Putamen (tissue), 1 donor: Measurements from ENCODE around the gene GDF2.

ENCODE experiments used
- DNase-seq: peaks from one replicate; pipeline ENCODE4 v3.0.0-alpha.2; 2016; ENCODE audit warnings: low spot score

The GDF2 gene

DNA sequence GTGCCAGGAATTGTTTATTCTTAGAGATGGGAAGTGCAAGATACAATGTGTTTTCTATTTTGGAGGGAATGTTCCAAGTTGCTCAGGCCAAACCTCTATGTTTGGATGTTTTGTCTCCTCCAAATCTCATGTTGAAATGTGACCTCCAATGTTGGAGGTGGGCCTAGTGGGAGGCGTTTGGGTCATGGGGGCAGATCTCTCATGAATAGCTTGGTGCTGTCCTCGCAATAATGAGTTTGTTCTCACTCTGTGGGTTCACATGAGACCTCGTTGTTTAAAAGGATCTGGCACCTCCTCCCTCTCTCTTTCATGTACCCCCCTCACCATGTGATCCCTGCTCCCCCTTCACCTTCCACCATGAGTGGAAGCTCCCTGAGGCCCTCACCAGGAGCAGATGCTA, 30.6 kb upstream of the GDF2 start:
- DNase-seq: no peak

DNA sequence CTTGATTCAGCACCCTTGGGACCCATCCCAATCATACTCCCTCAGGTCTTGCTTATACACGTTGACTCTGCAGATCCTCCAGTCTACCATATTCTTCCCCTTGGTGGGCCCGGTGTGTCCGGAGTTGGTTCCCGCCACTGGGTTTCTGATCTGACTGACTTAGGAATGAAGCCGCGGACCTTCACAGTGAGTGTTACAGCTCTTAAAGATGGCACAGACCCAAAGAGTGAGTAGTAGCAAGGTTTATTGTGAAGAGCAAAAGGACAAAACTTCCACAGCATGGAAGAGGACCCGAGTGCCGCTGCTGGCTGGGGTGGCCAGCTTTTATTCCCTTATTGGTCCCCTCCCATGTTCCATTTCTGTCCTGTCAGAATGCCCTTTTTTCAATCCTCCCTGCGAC, 28.2 kb upstream of the GDF2 start:
- DNase-seq: no peak

DNA sequence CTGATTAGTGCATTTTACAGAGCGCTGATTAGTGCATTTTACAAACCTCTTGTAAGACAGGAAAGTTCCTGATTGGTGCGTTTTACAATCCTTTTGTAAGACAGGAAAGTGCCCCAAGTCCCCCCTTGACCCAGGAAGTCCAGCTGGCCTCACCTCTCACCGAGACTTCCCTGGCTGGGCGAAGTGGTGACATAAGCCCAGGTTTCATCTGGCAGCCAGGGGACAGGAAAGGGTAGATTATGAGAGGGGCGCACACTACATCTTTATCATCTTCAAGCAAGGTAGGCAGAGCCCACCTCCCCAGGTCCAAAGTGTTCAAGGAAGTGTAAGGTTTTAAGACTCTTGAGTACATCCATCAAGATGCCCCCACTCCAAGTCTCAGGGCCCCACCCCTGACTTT, 27.8 kb upstream of the GDF2 start:
- DNase-seq: no peak

DNA sequence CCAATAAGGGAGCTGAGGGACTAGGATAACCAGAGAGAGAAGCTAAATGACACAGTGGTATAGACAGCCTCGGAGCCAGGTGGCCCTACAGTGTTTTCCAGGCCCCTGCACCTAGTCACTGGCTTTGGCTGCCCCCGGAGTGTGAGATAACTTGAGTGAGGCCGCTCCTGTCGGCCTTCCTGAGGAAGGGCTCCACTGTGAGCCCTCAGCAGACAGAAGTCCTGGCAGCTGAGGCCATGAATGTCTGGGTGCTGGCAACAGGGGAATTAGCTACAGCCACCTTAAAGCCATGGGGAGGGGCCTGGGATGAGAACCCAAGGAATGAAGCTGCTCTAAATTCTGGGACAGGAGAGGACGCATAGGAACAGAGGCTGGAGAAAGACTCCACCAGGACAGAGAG, 26.8 kb upstream of the GDF2 start:
- no peak for DNase-seq

DNA sequence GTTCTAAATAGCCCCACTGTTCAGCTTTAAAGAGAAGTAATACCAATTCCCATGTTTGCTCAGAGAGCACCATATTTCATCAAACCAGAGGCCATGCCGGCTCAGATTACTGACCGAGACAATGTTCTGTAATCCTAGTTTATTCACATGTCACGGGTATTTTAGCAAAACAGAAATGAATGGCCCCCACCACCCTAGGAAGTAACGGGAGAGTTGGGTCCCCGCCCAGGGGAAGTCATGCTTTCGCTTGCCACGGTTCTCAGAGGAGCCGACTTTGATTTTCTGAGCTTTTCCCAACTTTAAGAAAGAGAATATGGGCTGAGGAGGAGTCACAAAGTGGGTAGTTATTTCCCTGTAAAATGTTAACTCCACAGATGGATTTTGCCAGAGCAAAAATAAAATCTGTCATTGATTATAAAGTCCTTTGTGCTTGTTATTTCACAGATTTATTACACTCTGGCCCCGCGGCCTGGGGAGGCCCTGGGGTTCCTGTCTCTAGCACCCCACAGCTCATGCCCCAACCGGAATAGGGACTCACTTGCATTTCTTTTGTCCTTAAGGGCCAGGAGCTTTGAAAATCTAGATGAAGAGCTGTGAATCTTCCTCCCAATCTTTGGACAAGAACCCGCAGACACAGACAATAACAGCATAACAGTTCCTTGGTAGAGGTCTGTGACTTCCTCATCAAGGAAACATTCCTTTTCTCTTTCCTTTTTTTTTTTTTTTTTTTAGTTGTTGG, 25.9 kb upstream of the GDF2 start:
- DNase-seq: no peak

DNA sequence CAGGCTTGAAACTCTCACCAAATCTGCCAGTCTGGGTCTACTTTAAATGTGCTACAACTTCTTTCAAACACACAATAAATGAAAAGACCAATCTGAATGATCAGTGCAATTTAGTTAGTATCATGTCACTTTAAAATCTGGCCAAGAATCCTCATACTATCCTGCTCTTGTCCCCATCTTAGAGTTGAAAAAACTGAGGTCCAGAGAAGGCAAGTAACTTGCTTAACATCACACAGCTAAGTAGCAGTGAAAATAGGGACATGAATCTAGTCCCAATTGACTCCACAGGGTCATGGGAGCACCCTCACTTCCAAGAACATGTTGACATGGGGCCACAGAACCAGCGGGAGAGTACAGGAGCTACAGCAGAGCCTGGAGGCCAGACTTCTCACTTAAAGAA, 25.3 kb upstream of the GDF2 start:
- no peak for DNase-seq

DNA sequence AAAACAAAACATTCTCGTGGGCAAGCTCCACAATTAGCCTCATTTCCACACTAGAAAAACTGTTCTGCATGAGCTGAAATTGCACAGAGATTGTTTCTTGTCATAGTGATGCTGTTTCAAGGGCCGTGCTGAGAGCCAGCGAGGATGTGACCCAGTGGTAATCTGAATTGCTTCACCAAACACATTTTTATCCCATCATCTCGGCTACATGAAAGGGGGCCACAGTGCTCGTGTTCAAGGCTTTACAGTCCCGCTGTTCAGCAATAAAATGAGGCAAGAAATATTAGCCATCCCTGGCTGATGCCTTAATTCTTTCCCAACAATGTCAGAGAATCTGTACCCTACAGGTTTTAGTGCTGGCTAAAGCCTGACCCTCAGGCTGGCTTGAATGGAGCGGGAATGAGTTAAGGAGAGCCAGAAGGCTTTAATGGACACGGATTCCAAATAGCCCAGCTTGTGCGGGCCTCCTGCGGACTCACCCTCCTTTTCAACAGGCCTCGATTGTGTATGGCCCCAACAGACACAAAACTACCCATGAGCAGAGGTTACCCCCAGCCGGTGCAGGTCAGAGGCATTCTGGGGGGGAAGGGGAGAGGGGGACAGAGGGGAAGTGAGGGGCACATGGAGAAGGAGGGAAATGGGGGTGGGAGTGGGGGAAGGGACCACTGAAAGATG, 24.3 kb upstream of the GDF2 start:
- no peak for DNase-seq

DNA sequence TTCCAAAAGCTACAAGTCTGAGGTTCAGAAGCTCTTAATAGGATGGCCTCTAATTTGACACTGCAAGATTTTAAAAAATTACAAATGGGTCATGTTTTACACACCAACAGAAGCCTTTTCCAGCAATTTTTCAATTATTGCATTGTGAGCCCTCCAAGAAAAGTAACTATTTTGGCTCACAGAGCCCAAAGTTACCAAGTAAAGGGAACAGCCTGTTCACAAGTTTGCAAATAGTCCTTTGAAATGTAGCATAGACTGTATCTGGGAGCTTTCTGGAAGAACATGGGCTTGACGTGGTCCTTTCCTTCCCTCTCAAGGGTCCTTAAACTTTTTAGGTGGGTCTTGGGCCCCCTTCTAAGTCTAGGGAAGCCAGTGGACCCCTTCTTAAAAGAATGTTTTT, 23.5 kb upstream of the GDF2 start:
- DNase-seq: no peak

DNA sequence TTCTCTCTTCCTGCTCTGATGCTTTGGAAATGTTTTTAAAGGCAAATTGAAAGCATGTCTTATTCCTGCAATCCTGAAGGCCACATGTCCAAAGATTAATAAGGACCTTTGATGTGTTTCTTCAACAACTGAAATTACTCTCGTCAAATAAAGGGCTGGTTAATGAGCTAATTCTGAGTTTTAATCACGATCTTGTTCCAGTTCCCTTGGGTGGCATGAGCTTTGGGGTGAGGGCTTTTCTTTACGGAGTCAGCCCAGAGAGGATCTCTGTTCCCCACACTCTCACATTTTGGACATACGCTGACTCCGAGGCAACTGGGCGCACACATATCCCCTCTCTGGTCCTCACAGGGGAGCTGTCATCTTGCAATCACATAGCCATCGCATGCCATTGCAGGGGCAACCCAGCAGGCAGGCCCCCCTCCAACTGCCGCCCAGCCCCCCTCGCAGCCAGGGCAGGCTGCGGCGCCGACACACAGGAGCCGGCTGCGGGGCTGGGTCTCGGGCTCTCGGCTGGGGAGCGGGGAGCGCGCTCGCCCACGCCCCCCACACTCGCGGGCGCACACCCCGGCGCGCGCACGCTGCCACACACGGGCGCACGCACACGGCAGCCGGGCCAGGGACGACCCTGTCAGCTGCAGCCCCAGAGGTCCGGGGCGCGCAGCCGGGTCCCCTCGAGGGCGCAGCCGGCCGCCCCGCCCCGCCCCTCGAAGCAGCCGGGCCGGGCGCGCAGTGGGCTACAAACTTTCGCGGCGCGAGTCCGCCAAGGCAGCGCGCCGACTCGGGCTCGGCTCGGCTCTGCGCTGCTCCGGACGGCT, 22.4 kb upstream of the GDF2 start, which contains the start of gene GDF10:
GDF10 (plus strand) TSS at position 587 of the 818 bp plus-strand sequence. CDS start 455 bp downstream, outside the sequence.
- DNase-seq: no peak

DNA sequence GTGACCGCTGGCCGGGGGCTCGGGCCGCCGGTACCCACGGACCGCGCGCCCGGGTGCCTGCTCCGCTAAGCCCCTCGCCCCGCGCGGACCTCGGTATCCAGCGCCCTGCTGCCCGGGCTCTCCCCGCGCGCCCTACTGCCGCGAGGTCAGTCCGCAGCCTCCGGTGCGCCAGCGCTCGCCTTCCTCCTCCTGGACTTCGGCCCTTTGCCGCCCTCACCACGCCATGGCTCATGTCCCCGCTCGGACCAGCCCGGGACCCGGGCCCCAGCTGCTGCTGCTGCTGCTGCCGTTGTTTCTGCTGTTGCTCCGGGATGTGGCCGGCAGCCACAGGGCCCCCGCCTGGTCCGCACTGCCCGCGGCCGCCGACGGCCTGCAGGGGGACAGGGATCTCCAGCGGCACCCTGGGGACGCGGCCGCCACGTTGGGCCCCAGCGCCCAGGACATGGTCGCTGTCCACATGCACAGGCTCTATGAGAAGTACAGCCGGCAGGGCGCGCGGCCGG, 21.8 kb upstream of the GDF2 start:
- no peak for DNase-seq

DNA sequence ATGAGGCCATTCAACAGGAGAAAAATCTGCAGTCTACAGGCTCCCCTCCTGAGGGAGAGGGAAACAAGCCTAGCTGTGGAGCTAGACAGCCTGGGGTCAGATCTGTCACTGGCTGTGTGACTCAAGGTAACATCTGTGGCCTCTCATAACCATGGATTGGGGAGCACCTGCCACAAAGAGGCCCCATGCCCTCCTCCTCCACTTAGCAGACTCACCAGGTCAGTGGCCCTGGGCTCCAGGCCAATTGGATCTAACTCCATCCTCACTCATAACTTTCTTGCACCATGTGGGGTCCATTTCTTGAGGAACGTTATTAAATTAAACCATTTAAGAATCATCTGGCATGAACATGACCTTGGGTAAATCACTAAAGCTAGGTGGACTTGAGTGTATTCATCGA, 20.4 kb upstream of the GDF2 start:
- DNase-seq: no peak

DNA sequence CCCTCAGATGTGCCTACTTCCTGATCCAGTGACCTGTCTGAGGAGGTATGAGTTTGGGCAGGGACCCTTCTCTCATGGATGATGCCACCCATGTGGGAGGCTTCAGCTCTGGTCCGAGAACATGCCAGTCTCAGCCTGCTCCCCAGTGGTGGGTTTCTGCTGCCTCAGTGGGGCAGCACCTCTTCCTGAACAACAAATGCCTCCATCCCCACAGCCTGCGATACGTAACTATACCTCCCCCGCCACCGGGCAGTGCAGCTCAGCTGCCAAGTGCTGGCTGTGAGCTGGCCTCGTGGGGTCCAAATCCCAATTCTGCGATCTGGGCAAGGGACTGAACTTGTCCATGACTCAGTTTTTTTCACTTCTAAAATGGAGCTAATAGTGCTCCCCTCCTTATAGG, 19.1 kb upstream of the GDF2 start:
- DNase-seq: no peak

DNA sequence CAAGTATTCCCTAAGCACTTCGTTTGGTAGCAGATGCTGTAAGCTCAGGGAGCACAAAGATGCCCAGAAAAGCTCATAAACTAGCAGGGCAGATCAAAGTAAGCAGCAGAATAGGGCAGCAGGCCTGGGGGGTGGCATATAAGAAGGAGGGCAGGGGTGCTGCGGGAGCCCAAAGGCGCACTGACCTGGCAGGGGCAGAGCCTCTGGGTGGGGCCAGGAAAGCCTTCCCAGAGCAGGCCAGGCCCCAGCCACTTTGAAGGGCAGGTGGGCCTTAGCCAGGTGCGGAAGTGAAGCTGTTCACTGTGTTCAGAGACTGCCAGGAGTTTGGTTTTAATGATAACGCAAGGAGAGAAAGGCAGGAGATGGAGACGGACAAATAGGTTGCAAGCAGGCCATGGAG, 18.4 kb upstream of the GDF2 start:
- DNase-seq: no peak

DNA sequence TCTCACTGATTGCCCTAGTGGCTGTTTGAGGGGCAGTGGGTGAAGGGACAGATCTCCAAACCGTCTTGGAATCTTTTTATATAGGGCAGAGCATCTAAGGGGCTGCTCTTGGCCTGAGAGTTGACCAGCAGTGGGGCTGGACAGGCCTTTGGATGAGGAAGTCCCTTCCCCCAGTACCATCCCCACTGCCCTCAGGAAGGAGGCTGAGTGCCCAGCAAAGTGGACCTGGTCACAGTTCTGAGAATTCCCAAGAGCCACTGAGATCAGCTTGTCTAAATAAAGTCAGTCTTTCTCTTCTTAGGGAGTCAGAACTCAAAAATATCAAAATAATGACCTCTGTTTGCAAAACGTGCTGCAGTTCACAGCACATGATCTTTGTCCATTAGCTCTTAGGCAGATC, 16.7 kb upstream of the GDF2 start:
- DNase-seq: no peak

DNA sequence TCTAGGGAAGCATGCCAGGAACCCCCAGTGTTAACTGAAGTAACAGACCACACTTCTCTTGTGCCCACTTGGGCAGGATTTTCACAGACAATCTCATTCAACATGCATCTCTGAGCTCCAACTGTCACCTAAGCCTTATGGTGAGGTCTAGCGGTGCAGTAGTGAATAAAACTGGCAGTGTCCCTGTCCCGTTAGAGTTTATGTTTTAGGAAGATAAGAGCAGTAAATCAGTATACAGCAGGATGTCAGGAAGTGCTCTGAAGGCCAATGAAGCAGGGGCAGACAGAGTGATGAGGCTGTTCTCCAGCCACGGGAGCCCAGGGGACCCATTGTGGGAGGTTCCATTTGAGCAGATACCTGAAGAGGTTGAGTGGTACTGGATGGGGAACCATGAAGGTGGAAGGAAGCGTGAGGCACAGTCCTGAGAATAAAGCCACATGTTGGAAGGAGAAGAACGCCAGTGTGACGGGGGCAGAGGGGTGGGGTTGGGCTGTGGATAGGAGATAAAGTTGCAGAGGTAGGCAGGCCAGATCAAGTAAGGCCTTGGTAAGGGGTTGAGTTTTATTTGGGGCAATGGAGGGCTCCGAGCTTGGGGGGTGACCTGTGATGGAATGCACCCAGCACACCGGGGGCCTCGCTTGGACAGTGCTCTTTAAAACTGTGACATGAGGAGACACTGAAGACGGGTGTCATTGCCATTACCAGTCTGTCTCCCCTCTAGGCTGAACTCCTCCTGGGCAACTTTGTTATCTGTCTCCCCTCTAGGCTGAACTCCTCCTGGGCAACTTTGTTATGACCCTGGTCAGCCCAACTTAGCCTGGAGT, 15.7 kb upstream of the GDF2 start:
- DNase-seq: no peak

DNA sequence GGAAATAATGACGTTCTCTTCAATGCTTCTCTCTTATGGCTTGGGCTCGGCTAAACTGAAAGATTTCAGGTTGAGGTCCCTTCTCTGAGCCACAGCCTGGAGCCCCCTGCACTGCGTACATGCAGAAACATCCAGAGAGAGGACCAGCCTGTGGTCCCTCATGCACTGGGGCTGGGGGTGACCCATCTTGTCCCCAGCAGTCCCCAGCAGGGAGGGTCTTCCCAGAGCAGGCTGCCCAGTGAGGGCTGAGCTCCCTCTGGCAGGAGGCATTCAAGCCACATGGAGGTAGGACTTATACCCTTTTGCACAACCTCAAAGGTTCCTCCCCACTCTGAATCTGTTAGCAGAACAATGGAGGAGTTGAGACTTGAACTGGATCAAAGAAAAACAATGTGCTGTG, 14.9 kb upstream of the GDF2 start:
- DNase-seq: no peak

DNA sequence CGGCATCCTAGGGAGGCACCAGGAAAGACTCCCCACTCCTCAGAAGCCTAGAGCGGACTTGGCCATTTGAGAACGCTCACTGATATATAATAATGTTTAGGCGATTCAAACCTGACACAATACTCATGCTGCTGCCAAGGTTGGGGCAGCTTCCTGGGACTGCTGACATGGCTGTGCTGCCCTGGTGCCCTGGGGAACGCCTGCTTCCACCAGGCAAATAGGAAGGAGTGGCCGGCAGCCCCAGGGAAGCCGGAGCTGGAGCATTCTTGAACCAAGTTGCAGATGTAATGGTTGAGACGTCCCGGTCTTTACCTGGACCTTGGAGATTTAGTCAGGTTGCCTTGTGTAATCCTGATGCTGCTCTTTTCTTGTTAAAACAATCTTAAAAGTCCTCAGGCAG, 13.5 kb upstream of the GDF2 start:
- no peak for DNase-seq

DNA sequence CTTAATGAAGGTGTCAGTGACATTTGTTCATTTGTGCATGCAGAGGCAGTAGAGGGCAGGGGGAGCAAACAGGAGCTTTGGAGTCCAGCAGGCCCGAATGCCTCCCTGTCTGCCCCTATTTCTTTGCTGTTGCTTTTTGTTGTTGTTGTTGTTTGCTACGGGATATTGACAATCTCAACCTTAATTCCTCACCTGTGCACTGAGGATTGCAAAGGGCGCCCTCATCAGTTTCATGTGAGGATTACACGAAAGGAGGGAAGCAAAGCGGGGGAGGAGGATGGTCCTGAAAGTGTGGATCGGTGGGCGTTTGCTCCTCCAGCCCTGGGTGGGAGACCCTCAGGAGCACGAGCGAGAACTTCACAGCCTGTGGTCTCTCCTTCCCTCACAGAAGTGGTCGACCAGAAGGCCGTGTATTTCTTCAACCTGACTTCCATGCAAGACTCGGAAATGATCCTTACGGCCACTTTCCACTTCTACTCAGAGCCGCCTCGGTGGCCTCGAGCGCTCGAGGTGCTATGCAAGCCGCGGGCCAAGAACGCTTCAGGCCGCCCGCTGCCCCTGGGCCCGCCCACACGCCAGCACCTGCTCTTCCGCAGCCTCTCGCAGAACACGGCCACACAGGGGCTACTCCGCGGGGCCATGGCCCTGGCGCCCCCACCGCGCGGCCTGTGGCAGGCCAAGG, 12.7 kb upstream of the GDF2 start:
- no peak for DNase-seq

DNA sequence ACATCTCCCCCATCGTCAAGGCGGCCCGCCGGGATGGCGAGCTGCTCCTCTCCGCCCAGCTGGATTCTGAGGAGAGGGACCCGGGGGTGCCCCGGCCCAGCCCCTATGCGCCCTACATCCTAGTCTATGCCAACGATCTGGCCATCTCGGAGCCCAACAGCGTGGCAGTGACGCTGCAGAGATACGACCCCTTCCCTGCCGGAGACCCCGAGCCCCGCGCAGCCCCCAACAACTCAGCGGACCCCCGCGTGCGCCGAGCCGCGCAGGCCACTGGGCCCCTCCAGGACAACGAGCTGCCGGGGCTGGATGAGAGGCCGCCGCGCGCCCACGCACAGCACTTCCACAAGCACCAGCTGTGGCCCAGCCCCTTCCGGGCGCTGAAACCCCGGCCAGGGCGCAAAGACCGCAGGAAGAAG, 12.2 kb upstream of the GDF2 start:
- DNase-seq: no peak

DNA sequence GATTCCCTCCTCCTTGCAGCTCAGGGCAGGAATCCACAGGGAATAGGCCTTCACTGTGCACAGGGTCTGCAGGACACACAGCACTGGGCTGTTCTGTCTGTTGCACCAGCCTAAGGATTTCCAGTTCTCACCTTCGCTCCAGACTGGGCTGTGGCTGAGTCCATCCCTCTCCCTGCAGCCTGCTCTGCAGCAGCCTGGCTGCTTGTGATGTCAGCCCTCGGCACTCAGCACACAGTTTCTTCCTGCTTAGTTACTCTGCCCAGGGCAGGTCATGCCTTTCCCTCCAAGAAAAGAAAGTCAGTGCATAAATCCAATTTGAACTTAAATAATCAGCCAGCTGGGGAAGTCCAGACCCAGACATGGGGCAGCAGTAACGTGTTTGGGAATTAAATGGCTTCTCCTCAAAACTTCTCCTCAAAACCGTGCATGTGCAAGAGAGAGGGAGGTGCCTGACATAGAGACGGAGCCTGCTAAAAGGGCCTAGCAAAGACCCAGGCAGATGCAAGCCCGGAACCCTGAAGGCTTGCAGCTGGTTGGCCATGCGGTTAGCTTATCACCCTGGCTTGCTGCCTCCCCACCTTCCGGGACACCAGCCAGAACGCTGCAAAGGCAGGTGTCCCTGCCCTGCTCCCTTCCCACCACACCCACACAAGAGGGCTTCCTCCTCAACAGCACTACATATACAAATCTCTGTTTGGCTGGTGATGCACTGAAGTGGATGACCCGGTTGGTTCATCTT, 10.9 kb upstream of the GDF2 start:
- DNase-seq: no peak
